HepG2 (cell line): Measurements from ENCODE around the gene PELI2. TPM values are rescaled to one million over a fixed set of nuclear protein-coding genes. Genes with fewer than 3 reads are reported as not detected.

ENCODE experiments used
- ATAC-seq: fragments of 200-7000 bp; cut with Tn5 transposase; 3 replicates; pipeline ENCODE4 v1.9.1; 2020; ENCODE audit warnings: mild to moderate bottlenecking, moderate library complexity
- BruUV-seq: library from RNA; stranded (reverse); fragments of 400-500 nt; replicated peaks from 2 replicates; lab custom pipeline; 2021; lab: Mats Ljungman, UMichigan
- CTCF ChIA-PET: fragments of 300-600 bp; formaldehyde crosslinking; extraction: SDS; loops from one replicate; lab custom pipeline; 2021; ENCODE audit warnings: low total read pairs, inconsistent platforms, low intra/inter-chr PET ratio; lab: Yijun Ruan, JAX
- POLR2A ChIA-PET: fragments of 350-600 bp; sonication (Branson Sonifier 250); formaldehyde crosslinking; loops from one replicate; lab custom pipeline; 2020; ENCODE audit warnings: antibody characterized with exemption, inconsistent platforms; lab: Yijun Ruan, JAX
- DNase-seq: peaks from one replicate; pipeline ENCODE4 v3.0.0-alpha.2; 2015; ENCODE audit warnings: low spot score
- FAIRE-seq: peaks from 3 replicates; lab custom pipeline; 2011; peaks lifted over from hg19 to GRCh38; lab: Jason Lieb, UNC
- H2AFZ ChIP-seq: one replicate; pipeline ENCODE4 v1.6.1; 2011; ENCODE audit warnings: low read length, inconsistent platforms
- H3K27ac ChIP-seq: fragments of 300-600 bp; 3 replicates; pipeline ENCODE4 v1.8.0; 2011; ENCODE audit warnings: mixed run types, mild to moderate bottlenecking, mixed read lengths, low read length, inconsistent platforms; ENCODE audit not compliant: insufficient read depth; ENCODE audit errors: extremely low read length
- H3K27me3 ChIP-seq, 2 experiments: fragments of 200-600 bp in 1 of 2; 2 replicates in 1 of 2; 3 replicates in 1 of 2; pipeline versions ENCODE4 v1.6.0 to v1.8.0; 2011; ENCODE audit warnings: low read length in 2 of 2, mild to moderate bottlenecking in 2 of 2, moderate library complexity in 2 of 2, inconsistent platforms in 1 of 2; ENCODE audit not compliant: insufficient read depth in 2 of 2, control insufficient read depth in 1 of 2
- H3K36me3 ChIP-seq, 2 experiments: fragments of 200-600 bp in 1 of 2; replicated peaks in 1 of 2; 2 replicates in 1 of 2; 3 replicates in 1 of 2; pipeline versions ENCODE4 v1.5.1 to v1.8.0; 2011; ENCODE audit warnings: low read length in 2 of 2, inconsistent platforms in 1 of 2; ENCODE audit not compliant: insufficient read depth in 2 of 2, control insufficient read depth in 1 of 2
- H3K4me1 ChIP-seq: 2 replicates; pipeline ENCODE4 v1.5.1; 2012; ENCODE audit warnings: low read length, inconsistent platforms; ENCODE audit not compliant: insufficient read depth
- H3K4me2 ChIP-seq: 2 replicates; pipeline ENCODE4 v1.6.0; 2011; ENCODE audit warnings: low read depth, low read length, inconsistent platforms
- H3K4me3 ChIP-seq, 3 experiments: fragments of 200-600 bp in 1 of 3; sonication (generic), shearing (Covaris generic) in 1 of 3; replicated peaks in 1 of 3; 2 replicates each; pipeline ENCODE4 v1.5.1; 2011 to 2016; ENCODE audit warnings: low read length in 3 of 3, inconsistent platforms in 2 of 3, low read depth in 2 of 3, mild to moderate bottlenecking in 2 of 3, control low read depth in 1 of 3, mixed read lengths in 1 of 3; ENCODE audit not compliant: insufficient read depth in 1 of 3
- H3K79me2 ChIP-seq: one replicate; pipeline ENCODE4 v1.6.1; 2011; ENCODE audit warnings: low read length, inconsistent platforms; ENCODE audit not compliant: insufficient read depth
- H3K9ac ChIP-seq: 2 replicates; pipeline ENCODE4 v1.6.0; 2011; ENCODE audit warnings: mild to moderate bottlenecking, low read depth, low read length, inconsistent platforms; ENCODE audit not compliant: insufficient read depth
- H3K9me3 ChIP-seq: 2 replicates; pipeline ENCODE4 v1.5.1; 2012; ENCODE audit warnings: mild to moderate bottlenecking, low read length
- H4K20me1 ChIP-seq: 2 replicates; pipeline ENCODE4 v1.6.0; 2011; ENCODE audit warnings: inconsistent platforms, mild to moderate bottlenecking, low read length, moderate library complexity; ENCODE audit not compliant: insufficient read depth
- ELF1 ChIP-seq: sonication (generic); formaldehyde crosslinking; IDR thresholded peaks from 2 replicates; pipeline ENCODE4 v1.4.0; 2020; ENCODE audit warnings: missing genetic modification reagents
- FOSL2 ChIP-seq: sonication (generic); formaldehyde crosslinking; IDR thresholded peaks from 2 replicates; pipeline ENCODE4 v1.4.0; 2020; ENCODE audit warnings: missing genetic modification reagents
- HOXA7 ChIP-seq: sonication (generic); formaldehyde crosslinking; IDR thresholded peaks from 2 replicates; pipeline ENCODE4 v1.8.1; 2022; ENCODE audit warnings: mild to moderate bottlenecking, missing genetic modification reagents, moderate library complexity
- MATR3 ChIP-seq: sonication (generic); formaldehyde crosslinking; IDR thresholded peaks from 2 replicates; pipeline ENCODE4 v1.4.0; 2020; ENCODE audit warnings: missing genetic modification reagents
- MLX ChIP-seq: IDR thresholded peaks from 2 replicates; pipeline ENCODE4 v1.6.1; 2016
- NR1H2 ChIP-seq: sonication (generic); formaldehyde crosslinking; IDR thresholded peaks from 2 replicates; pipeline ENCODE4 v1.8.1; 2022; ENCODE audit warnings: low read depth, missing genetic modification reagents, borderline replicate concordance
- SAP130 ChIP-seq: IDR thresholded peaks from 2 replicates; pipeline ENCODE4 v1.6.1; 2016; ENCODE audit warnings: low read depth
- SKI ChIP-seq: fragments of 450-650 bp; IDR thresholded peaks from one replicate; pipeline ENCODE4 v1.6.1; 2018; ENCODE audit warnings: mild to moderate bottlenecking; ENCODE audit not compliant: partially characterized antibody
- SP2 ChIP-seq: sonication (generic); formaldehyde crosslinking; IDR thresholded peaks from 2 replicates; pipeline ENCODE4 v1.5.1; 2020; ENCODE audit warnings: mild to moderate bottlenecking, missing genetic modification reagents
- SRSF1 ChIP-seq: fragments of 200-400 bp; formaldehyde crosslinking; optimal IDR thresholded peaks from 2 replicates; pipeline ENCODE3; 2017; ENCODE audit warnings: mild to moderate bottlenecking, low read depth, low read length, moderate library complexity
- TCF7 ChIP-seq: sonication (generic); IDR thresholded peaks from 2 replicates; pipeline ENCODE4 v1.6.1; 2016; ENCODE audit warnings: antibody characterized with exemption, low read depth
- ZMAT5 ChIP-seq: sonication (generic); formaldehyde crosslinking; IDR thresholded peaks from 2 replicates; pipeline ENCODE4 v1.5.0; 2020; ENCODE audit warnings: mild to moderate bottlenecking, low read depth, missing genetic modification reagents, borderline replicate concordance
- ZNF230 ChIP-seq: sonication (generic); formaldehyde crosslinking; IDR thresholded peaks from 2 replicates; pipeline ENCODE4 v1.4.0; 2020; ENCODE audit warnings: mild to moderate bottlenecking, missing genetic modification reagents
- ZNF431 ChIP-seq: sonication (generic); formaldehyde crosslinking; IDR thresholded peaks from 2 replicates; pipeline ENCODE4 v1.9.0; 2022; ENCODE audit warnings: missing genetic modification reagents, low read depth, mild to moderate bottlenecking, borderline replicate concordance
- ZNF569 ChIP-seq: sonication (generic); formaldehyde crosslinking; IDR thresholded peaks from 2 replicates; pipeline ENCODE4 v1.5.0; 2020; ENCODE audit warnings: mild to moderate bottlenecking, missing genetic modification reagents, moderate library complexity, borderline replicate concordance
- ZNF672 ChIP-seq: sonication (generic); formaldehyde crosslinking; IDR thresholded peaks from 2 replicates; pipeline ENCODE4 v1.8.1; 2022; ENCODE audit warnings: missing genetic modification reagents
- ZNF768 ChIP-seq: sonication (generic); formaldehyde crosslinking; IDR thresholded peaks from 2 replicates; pipeline ENCODE4 v1.4.0; 2020; ENCODE audit warnings: missing genetic modification reagents
- ZNF83 ChIP-seq: sonication (generic); formaldehyde crosslinking; IDR thresholded peaks from 2 replicates; pipeline ENCODE4 v1.4.0; 2020; ENCODE audit warnings: missing genetic modification reagents, mild to moderate bottlenecking, borderline replicate concordance
- WGBS: methylation state at CpG from one replicate; pipeline ENCODE4 v1.1.6; 2017; ENCODE audit warnings: low lambda C conversion rate; 5-methylcytosine and 5-hydroxymethylcytosine counted together
- in situ Hi-C: cut with HindIII; loops from 2 replicates; pipeline ENCODE4 v1.10.0; 2017; ENCODE audit warnings: low pct_unique_long_range_greater_than_20kb; ENCODE audit not compliant: extremely low pct_ligation_motif_present
- intact Hi-C: fragments of 100-400 bp; cut with micrococcal nuclease; formaldehyde crosslinking; loops from one replicate; pipeline ENCODE4 v1.10.0; 2022; ENCODE audit not compliant: unreplicated experiment
- polyA plus RNA-seq, 8 experiments: library from polyadenylated mRNA; depleted of rRNA in 3 of 8; stranded (reverse) in 7 of 8; unstranded in 1 of 8; fragments of >200 nt; fragmentation: Illumina TruSeq in 4 of 8; extraction: Trizol in 4 of 8; gene quantifications; 2 replicates each; pipeline versions ENCODE4 v1.2.1 to v1.2.3, GENCODE V29; 2011 to 2016; ENCODE audit warnings: low read depth in 4 of 8, missing spikeins in 1 of 8, mixed read lengths in 1 of 8; ENCODE audit not compliant: insufficient read depth in 1 of 8
- total RNA-seq, 5 experiments: library from RNA; depleted of rRNA; stranded (reverse); fragments of >200 nt; fragmentation: Illumina TruSeq; extraction: Trizol; gene quantifications; 2 replicates each; pipeline ENCODE4 v1.2.3, GENCODE V29; 2016; ENCODE audit warnings: low read depth in 1 of 5
- TF ChIP-seq, protein P1 (sequence below): sonication (generic); formaldehyde crosslinking; IDR thresholded peaks from 2 replicates; pipeline ENCODE4 v1.8.0; 2022; ENCODE audit warnings: mild to moderate bottlenecking, missing genetic modification reagents, moderate library complexity

The PELI2 gene
- total and polyA plus RNA-seq, 2 of the 13 experiments (the other 11 are each of a cell fraction or from before 2014, with no cell fraction given), result 0.07 TPM; not detected in 1

DNA sequence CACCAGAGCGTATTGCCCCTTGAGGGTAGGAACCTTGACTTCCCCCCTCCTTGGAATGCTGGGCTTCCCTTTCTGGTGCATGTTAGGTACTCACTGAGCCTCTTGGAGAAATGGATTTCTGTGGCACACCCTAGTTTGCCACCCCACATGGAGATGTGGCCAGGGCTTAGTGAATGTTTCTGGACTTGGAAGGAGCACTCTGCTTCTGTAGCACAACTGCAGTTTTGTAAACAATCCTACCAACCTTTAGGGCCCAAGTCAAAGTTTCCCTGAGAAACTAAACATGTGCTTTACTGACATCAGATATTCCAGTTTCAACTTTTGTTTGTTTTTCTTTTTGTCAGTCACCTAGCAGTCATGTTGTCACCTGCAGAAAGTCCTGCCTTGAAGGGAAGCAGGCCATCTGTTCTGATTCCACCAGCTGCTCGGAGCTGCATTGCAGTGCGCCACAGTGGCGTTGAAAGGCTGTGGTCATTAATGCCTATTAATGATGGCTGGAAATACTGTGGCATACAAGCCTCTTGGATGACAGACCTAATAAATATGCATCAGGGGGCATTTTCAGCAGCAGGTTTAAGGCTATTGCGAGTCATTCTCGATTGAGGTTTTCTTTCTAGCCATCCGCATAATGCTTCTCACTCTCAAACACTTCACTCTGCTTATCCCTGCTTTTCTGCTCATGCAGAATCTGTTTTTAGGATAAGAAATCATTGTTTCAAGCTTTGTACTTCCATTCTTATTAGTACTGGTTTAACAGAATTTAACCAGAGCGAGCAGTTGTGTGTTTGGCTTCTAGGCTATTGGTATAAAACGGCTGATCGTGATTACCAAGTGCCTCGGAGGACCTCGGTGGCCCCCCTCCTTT, 7.8 kb downstream of the PELI2 start:
- 59% methylated on average over 12 of the region's 12 CpGs for WGBS
- peaks cover 0 to 7% of the 10 kb centered on the region in 2 experiments; a peak in 1 of 5 replicates for H3K27me3 ChIP-seq
- CTCF ChIA-PET, result no interaction called here

More for the DNA sequence above, 7.8 kb downstream of the PELI2 start:
- intact Hi-C loops, result no loop called here
- no peak for ATAC-seq
- no peaks in the 10 kb centered on the region for H3K9me3 ChIP-seq
- no peaks in the 10 kb centered on the region for H3K36me3 ChIP-seq
- in situ Hi-C loops, result no loop called here
- no peaks in the 10 kb centered on the region for H4K20me1 ChIP-seq
- TF ChIP-seq ZNF768 (CRISPR knock-in tag), result no peak
- TF ChIP-seq NR1H2 (CRISPR knock-in tag), result no peak
- no peak for TF ChIP-seq FOSL2 (CRISPR knock-in tag)
- TF ChIP-seq, protein P1, sequence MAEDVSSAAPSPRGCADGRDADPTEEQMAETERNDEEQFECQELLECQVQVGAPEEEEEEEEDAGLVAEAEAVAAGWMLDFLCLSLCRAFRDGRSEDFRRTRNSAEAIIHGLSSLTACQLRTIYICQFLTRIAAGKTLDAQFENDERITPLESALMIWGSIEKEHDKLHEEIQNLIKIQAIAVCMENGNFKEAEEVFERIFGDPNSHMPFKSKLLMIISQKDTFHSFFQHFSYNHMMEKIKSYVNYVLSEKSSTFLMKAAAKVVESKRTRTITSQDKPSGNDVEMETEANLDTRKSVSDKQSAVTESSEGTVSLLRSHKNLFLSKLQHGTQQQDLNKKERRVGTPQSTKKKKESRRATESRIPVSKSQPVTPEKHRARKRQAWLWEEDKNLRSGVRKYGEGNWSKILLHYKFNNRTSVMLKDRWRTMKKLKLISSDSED (CRISPR knock-in tag), result no peak
- TF ChIP-seq ZNF569 (CRISPR knock-in tag), result no peak
- no peak for TF ChIP-seq TCF7
- TF ChIP-seq SAP130, result no peak
- no peak for TF ChIP-seq ZNF431 (CRISPR knock-in tag)
- no peak for TF ChIP-seq ZNF672
- no peak for TF ChIP-seq SKI
- TF ChIP-seq ELF1, result no peak
- no peak for TF ChIP-seq HOXA7
- TF ChIP-seq ZNF230 (CRISPR knock-in tag), result no peak
- no peak for TF ChIP-seq SP2 (CRISPR knock-in tag)
- no peak for TF ChIP-seq ZNF83 (CRISPR knock-in tag)
- TF ChIP-seq SRSF1, result no peak
- no peak for TF ChIP-seq ZMAT5 (CRISPR knock-in tag)
- no peak for TF ChIP-seq MATR3 (CRISPR knock-in tag)
- TF ChIP-seq MLX (CRISPR knock-in tag), result no peak
- TF ChIP-seq, all 625 proteins: peak for 0
- POLR2A ChIA-PET, result no interaction called here
- Histone ChIP-seq H3K4me1 (no peaks in the 10 kb centered on the region), H2AFZ (no peak overlapping the region), H3K9ac (no peak overlapping the region), H3K4me2 (no peak overlapping the region), H3K79me2 (no peaks in the 10 kb centered on the region), H3K27ac (no peak overlapping the region), H3K4me3 (no peak overlapping the region)
- no peak for FAIRE-seq
- no TSS peak for BruUV-seq
- no peak for DNase-seq
